ENCODE measurements around the gene KIF25.

KIF25 gene

DNA sequence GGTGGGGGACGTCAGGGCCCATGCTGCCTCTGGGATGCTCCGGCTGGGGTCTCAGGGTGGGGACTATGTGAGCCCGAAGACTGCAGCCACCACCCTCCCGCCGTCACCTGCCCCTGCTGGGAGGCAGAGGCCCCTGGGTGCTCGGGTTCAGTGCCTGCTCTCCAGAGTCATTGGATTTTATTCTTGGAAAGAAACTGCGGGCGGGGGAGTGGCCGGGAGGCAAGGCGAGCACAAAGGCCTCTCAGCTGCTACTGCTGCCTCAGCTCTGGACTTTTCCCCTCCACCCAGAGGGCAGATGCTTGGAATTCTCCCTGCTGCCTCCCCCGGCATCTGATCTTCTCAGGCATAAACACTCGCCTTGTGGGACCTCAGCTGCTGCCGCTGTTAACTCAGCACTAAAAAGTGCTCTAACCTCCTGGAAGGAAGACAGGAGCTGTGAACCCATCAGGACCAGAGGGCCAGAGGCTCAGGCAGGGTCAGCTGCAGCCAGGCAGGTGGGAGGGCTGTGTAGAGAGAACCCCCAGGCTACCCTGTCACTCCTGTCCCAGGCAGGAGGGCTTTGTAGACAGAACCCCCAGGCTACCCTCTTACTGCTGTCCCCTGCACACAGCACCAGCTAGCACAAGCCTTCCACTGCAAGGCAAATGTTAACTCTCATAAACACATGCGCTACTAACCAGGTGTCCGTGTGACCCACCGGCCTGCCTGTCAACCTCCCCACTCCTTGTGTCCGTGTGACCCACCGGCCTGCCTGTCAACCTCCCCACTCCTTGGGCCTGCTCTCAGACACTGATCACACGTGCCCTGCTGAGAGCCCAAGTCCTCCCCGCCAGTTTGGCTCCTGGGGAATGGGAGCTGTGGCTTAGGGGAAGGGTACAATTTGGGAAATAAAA lies 90.9 kb downstream of the KIF25 start:
- DNase-seq: no peak
- in situ Hi-C loops (cut with HindIII; ENCODE audit: low pct_ligation_motif_present, low pct_unique_long_range_greater_than_20kb, low sequenced_read_pairs): no loop called here

DNA sequence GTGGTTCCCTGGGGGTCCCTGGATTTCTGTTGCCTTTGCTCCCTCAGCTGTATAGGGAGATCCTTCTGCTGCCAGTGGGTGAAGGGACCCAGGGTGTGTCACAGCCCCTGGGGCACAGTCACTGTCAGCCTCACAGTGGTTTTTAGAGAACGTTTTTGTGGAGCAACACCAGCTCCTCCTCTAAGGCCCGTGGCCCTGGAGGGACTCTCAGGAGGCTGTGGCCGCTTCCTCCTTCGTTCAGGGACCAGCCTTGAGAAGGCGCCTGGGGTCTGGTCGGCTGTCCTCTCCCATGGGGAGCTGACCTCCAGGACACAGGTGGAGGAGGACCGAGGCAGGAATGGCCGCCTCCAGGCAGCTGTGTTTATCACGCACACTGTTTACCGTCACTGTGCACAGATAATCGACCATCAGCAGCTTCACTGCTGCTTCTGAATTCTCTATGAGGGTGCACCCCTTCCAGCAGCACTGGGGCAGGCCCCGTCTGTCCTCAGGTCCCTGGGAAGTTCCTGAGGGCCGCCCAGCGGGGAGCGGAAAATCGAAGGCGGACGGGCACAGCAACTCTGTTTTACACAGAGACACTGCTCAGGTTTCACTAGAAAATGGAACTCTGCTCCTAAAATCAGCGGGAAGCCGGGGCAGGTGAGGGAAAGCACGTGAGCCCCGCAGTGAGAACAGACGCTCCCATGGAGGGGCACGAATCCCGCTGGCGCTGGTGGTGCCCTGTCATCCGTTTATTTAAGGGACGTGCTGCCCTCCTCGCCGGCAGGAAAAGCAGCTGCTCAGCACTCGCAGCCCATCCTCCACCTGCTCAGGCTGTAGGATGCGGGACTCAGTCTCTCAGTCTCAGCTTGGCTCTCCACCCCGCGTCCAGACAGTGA lies 92.0 kb downstream of the KIF25 start:
- DNase-seq: no peak
- in situ Hi-C loops (cut with HindIII; ENCODE audit: low pct_ligation_motif_present, low pct_unique_long_range_greater_than_20kb, low sequenced_read_pairs): no loop called here

DNA sequence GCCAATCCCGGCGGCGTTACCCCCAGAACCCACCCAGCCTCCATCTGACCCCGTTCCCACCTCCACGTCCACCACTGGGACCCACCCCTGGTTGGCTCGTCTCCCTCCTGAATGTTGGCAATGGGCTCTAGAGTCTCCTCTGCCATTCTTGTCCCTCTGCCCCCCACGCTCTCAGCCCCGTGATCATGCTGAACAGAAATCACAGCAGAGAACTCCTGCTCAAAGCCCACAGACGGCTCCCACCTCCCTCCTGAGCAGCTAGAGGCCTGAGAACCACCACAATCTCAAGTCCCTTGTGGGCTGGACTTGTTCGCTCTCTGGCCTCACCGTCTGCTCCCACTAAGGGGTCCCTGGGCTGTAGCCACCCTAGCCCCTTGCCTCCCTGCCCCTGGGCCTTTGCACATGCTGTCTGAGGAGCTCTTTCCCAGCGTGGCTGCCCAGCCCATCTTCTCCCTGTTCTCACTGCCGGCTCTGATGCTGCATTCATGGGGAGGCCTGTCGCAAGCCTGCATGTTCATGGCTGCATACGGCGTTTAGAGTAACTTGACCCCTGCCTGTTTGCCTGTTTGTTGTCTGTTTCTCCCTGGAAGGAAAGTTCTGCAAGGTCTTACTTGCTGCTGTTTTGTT lies 92.7 kb downstream of the KIF25 start:
- in situ Hi-C loops (cut with HindIII; ENCODE audit: low pct_ligation_motif_present, low pct_unique_long_range_greater_than_20kb, low sequenced_read_pairs): no loop called here
- no peak for DNase-seq

DNA sequence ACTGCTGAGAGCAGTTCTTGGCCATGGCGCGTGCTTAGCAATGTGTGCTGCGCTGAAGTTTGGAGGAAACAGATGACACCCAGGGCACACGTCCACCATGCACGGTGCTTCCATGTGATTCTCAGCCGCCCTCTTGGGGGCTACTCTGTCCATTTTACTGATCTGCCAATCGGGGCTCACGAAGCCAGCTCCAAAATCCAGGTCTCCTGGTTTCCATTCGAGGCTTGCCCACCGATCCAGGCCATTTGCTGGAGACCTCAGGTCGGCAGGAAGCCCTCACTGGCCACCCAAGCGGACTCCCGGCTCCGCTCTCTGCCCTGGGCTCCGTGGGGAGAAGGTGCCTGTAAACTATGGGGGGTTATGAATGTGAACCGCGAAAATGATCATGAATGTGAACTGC lies 93.2 kb downstream of the KIF25 start:
- in situ Hi-C loops (cut with HindIII; ENCODE audit: low pct_ligation_motif_present, low pct_unique_long_range_greater_than_20kb, low sequenced_read_pairs): no loop called here
- DNase-seq: no peak

DNA sequence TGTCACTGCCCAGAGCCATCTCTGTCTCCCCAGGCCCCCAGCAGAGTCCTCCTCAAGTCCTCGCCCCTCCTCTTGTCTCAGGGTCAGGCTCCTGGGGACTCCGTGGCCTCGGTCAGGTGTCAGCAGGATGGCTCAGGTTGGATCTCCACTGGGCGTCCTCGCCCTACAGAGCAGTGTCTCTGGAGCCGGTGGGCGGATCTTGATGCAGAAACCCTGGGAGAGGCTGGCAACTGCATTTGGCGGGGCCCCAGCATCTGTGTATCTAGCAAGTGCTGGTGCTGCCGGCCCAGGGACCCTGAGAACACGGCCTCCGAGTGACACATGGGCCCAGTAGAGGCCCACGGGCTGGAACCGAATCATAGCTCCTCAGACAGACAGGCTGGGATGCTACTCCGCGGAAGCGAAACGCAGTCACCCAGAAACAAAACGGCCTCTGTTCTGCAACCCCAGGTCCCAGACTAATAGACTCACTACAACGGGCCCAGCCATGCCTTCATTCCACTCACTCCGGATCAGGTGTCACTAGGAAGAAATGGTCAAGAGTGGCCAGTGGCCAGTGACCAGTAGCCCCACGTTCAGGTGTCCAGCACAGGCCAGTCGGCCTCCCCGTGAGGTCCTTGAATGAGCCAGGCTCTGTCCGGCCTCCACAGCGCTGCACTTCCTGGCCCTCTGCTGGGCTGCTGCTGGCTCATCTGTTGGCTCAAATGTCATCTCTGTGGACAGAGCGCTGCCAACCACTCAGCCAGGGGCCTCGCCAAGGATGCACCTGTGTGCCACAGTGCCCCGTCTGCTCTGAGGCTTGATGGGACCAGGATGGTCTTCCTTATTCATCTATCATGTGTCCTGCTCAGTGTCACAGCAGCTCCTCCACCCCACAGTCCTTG lies 94.2 kb downstream of the KIF25 start:
- DNase-seq: no peak
- in situ Hi-C loops (cut with HindIII; ENCODE audit: low pct_ligation_motif_present, low pct_unique_long_range_greater_than_20kb, low sequenced_read_pairs): no loop called here

DNA sequence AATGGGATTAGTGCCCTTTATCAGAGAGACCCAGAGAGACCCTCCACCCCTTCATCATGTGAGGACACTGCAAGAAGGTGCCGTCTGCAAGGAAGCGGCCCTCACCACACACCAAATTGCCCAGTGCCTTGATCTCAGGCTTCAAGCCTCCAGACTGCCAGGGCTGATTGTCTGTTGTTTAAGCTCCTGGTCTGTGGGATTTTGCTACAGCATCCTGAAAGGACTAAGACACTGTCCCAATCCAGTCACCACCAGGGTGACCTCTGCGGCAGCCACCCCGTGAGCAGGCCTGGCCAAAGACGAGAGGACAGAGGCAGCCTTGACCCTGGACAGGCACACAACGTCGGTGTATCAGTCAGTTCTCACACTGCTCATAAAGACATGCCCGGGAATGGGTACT lies 95.1 kb downstream of the KIF25 start:
- in situ Hi-C loops (cut with HindIII; ENCODE audit: low pct_ligation_motif_present, low pct_unique_long_range_greater_than_20kb, low sequenced_read_pairs): no loop called here
- no peak for DNase-seq

DNA sequence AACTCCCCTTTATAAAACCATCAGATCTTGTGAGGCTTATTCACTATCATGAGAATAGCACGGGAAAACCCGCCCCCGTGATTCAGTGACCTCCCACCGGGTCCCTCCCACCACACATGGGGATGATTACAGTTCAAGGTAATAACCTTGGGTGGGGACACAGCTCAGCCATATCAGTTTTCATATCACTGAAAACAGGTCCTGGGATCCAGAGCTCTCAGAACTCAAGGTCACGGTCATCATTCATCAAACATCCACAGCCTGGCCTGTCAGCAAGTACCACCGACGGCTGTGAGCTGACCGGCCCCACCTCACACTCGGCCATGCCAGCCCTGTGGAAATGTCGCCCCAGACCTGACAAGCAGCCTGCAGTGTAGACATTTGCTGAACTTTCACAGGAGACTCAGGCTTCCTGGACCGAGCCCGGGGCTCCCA lies 95.6 kb downstream of the KIF25 start:
- no peak for DNase-seq
- in situ Hi-C loops (cut with HindIII; ENCODE audit: low pct_ligation_motif_present, low pct_unique_long_range_greater_than_20kb, low sequenced_read_pairs): no loop called here

DNA sequence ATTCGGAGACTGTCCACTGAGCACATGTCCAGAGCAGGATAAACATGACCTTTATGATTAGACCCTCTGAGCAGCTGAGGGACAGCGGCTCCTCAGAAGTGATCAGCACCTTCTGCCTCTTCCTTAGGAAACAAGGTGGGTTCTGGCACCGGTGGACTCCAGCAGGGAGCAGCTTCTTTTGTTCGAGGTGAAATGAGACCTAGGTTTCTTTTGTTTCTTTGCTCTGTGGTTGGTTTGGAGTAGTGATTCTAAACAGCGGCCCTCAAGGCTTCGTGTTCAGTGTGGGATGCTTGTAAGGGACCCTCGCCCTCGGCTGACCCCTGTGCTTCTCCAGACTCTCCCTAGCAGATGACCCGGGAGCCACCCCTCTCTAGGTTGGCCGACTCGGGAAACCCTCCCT lies 96.2 kb downstream of the KIF25 start:
- no peak for DNase-seq
- in situ Hi-C loops (cut with HindIII; ENCODE audit: low pct_ligation_motif_present, low pct_unique_long_range_greater_than_20kb, low sequenced_read_pairs): no loop called here
